GM21390 (cell line): ENCODE data around the gene TOGARAM1.
A peak's percentile ranks its signal among the peaks of the same experiment; 100 is the strongest.
"Not testable (repeated sequence)": the region's sequence is repeated elsewhere in the genome, so short reads cannot be mapped to it uniquely, and the experiment has no call there.

Experiments used
- ATAC-seq: cut with Tn5 transposase; IDR thresholded peaks from one replicate; pipeline ENCODE4 v1.9.1; 2021; ENCODE audit not compliant: unreplicated experiment

TOGARAM1 gene

GRCh38 chr14:45039390-45039789, 77.4 kb downstream of the TOGARAM1 start:
- ATAC-seq = no peak

- ATAC-seq = no peak
Observed at GRCh38 chr14:45041641-45042040, 79.7 kb downstream of the TOGARAM1 start.

- no peak for ATAC-seq
Observed at GRCh38 chr14:45044638-45045037, 82.6 kb downstream of the TOGARAM1 start.

- no peak for ATAC-seq
Observed at GRCh38 chr14:45048385-45048784, 86.4 kb downstream of the TOGARAM1 start.

GRCh38 chr14:45051180-45051579, 89.2 kb downstream of the TOGARAM1 start:
- no peak for ATAC-seq

GRCh38 chr14:45051896-45052295, 89.9 kb downstream of the TOGARAM1 start:
- ATAC-seq = no peak

GRCh38 chr14:45057349-45057748, 95.4 kb downstream of the TOGARAM1 start:
- no peak for ATAC-seq

- no peak for ATAC-seq
Observed at GRCh38 chr14:45057881-45058364, 95.9 kb downstream of the TOGARAM1 start.

GRCh38 chr14:45060551-45060950, 98.6 kb downstream of the TOGARAM1 start:
- ATAC-seq = no peak

GRCh38 chr14:45065540-45065939, 103.5 kb downstream of the TOGARAM1 start:
- no peak for ATAC-seq

- ATAC-seq = no peak
Observed at GRCh38 chr14:45065956-45066355, 104.0 kb downstream of the TOGARAM1 start.

- no peak for ATAC-seq
Observed at GRCh38 chr14:45066667-45067066, 104.7 kb downstream of the TOGARAM1 start.

- no peak for ATAC-seq
Observed at GRCh38 chr14:45068396-45068795, 106.4 kb downstream of the TOGARAM1 start.

GRCh38 chr14:45070215-45070614, 108.2 kb downstream of the TOGARAM1 start:
- ATAC-seq = no peak

GRCh38 chr14:45072126-45072525, 110.1 kb downstream of the TOGARAM1 start:
- no peak for ATAC-seq

GRCh38 chr14:45073231-45073879, 111.4 kb downstream of the TOGARAM1 start:
- no peak for ATAC-seq

- ATAC-seq = no peak
Observed at GRCh38 chr14:45078323-45078722, 116.3 kb downstream of the TOGARAM1 start.

GRCh38 chr14:45080416-45080968, 118.5 kb downstream of the TOGARAM1 start:
- not testable (repeated sequence) for ATAC-seq

GRCh38 chr14:45081096-45081495, 119.1 kb downstream of the TOGARAM1 start:
- ATAC-seq = not testable (repeated sequence)

GRCh38 chr14:45082420-45082819, 120.4 kb downstream of the TOGARAM1 start:
- ATAC-seq = no peak

GRCh38 chr14:45083617-45083975, 121.6 kb downstream of the TOGARAM1 start:
- ATAC-seq = no peak

GRCh38 chr14:45083976-45084722, 122.2 kb downstream of the TOGARAM1 start, which contains the start of gene PRPF39:
Gene PRPF39, plus strand, starts transcription at chr14:45084116. Its CDS starts 11,124 bp downstream, at chr14:45095240.
- peak; percentile 89 for ATAC-seq
